Measurements from ENCODE around the gene PSPC1.

PSPC1 gene

DNA sequence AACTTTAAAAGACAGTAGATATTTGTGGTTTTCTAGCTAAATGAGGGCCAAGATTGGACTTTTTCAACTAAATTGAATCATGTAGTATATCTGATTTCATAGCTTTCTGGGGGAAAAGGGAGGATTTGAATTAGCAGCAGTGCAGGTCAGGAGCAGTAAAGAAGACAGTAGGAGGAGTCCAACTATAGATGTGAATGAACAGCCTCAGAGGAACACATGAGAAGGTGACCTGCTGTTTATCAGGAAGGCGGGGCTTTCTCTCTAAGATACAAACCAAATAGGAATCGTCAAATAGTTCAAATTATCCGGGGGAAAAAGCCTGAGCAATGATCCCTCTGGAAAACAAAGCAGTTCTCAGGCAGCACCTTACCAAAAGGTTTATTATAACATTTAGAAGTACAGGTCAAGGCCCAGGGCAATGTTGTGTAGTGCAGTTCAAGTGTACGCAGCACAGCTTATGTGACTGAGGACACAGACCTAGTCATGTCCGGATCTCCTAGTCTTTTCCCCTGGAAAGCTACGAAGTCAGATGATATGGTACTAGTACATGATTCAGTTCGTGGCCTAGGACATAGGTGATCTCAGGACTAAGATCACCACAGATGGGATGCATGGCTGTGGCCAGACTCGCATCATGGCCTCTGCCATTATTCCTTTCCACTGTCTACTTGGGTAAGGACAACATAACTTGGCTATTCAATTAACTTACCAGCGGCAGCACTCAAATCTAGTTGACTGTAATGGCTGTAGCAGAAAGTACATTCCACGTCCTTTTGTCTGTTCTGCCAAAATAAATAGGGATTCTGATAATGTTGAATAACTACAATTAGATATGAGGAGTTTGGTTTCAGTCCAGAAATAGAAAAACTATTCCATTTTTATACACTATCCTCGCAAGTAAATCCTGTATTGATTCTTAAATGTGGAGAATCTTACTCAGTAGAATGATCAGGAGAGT is 109.0 kb downstream of the PSPC1 start:
- DNase-seq (ENCODE audit: low read depth), result no peak

DNA sequence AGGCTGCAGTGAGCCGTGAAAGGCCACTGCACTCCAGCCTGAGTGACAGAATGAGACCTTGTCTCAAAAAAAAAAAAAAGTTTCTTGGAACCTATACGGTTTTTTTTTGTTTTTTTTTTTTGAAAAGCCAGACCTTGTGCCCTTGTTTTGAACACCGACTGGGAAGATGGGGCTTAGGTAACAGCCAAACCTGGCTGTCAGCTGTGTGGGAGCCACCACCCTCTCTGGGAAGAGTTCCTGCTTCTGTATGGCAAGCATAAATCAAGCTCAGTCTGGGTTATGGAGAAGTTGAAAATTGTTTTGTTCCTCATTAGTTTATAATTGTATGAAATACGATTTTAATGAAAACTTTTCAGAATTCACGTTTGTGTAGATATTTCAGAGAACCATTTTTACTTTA is 109.8 kb downstream of the PSPC1 start:
- no peak for DNase-seq (ENCODE audit: low read depth)

DNA sequence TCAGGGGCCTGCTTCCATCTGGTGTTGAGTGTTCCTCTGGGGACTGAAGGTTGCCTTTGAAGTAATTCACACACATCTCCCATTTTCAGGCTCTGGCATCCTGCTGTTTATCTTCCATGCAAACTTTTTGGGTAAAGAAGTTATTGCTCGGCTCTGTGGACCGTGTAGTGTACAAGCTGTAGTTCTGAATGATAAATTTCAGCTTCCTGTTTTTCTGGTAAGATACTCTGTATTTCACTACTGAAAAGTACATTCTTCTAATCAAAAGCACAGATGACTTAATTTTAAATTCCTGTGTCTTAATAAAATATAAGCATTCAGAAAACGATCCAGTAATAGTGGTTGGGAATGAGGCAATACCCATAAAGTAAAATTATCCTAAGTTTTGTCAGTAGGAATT is 112.6 kb downstream of the PSPC1 start:
- no peak for DNase-seq (ENCODE audit: low read depth)

DNA sequence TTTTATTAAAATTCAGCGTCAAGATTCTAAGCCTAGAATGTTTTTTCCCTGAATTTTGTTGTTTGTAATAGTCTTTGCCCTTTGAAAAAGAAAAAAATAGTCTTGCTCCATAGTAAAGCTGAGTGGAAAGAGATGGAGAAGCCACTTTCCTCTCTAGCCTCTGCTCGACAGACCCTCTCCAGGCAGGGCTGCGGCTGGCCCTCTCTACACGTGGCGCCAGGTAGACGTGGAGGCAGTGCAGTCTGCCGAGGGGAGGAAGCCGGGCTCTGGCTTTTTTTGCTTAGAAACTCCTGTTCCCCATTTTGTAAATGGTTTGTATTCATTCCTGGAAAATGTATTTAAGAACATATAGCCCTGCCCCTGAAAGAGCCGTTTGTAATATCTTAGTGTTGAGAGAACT is 114.0 kb downstream of the PSPC1 start:
- DNase-seq (ENCODE audit: low read depth), result no peak

DNA sequence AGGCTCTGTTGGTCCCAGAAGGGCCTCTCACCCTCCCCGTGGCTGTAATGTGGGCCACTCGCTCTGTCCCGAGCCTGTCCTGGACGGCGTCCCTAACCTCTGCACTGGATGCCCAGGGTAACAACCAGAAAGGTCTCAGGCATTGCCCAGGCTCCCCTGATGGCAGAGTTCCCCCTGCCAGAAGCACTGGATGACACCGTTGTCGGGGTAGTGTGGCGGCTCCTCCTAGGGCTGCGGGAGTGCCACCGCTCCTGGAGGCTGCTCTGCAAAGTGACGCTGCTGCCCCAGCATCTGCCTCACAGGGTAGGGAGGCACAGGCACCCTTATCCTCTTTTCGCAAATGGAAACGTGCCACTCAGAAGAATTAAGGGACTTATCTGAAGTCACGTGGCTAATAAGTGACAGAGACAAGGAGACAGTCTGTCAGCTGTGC is 117.3 kb downstream of the PSPC1 start:
- no peak for DNase-seq (ENCODE audit: low read depth)

DNA sequence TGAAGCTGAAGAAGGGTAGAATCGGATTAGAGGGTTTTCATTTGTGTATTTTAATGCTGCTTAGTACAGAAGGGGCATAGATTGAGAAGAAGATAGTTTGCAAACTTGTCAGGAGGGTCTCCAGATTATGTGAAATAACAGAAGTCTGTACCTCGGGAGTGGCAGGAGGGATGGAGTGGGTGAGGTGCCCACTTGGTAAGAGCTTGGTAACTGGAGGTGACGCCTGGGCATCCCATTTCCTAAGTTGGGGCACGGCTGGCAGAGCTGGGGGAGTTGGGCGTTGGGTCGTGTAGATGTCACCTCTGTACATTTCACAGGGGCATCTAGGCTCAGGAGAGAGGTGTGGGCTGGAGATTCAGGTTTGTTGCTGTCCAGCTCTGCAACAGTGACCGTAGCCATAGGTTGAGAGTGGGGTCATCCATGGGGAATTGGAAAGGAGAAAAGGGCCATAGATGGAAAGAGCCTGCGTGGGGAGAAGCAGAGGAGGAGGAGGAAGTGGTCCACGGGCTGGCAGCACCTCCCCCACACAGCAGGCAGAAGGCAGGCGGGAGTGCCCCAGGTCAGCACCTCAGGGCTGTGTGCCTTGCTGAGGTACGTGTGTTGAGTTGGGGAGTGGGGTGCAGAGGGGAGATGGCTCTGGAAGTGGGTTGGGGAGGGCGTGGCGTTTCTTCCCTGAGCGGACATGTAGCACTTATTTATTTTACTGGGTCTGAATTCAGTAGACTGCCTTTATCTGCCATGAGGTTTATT is 118.1 kb downstream of the PSPC1 start:
- DNase-seq (ENCODE audit: low read depth), result no peak

DNA sequence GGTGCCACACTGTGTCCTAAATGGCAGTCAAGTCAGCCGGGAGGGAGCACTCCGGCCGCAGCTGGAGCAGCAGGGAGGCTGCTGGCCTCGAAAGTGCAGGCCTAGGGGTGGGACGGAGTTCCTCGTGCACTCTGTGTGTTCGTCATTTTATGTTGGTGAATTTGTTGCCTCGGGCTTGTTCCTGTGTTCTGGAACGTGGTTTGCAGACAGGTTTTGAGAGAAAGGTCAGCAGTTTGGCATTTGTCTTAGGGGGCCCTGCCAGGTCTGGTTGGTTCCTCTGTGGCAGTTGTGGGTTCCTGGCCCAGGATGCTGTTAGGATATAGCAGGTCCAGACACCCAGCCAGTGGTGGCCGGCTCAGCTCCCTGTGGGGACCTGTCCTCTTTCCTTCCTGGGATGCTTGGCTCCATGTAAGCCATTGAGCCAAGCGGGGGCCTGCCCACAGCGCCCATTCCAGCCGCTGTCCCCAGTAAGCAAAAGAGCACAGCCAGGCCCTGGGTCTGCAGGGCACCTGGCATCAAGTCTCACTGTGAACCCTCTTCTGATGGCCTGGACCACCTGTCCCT is 119.2 kb downstream of the PSPC1 start:
- DNase-seq (ENCODE audit: low read depth), result no peak

DNA sequence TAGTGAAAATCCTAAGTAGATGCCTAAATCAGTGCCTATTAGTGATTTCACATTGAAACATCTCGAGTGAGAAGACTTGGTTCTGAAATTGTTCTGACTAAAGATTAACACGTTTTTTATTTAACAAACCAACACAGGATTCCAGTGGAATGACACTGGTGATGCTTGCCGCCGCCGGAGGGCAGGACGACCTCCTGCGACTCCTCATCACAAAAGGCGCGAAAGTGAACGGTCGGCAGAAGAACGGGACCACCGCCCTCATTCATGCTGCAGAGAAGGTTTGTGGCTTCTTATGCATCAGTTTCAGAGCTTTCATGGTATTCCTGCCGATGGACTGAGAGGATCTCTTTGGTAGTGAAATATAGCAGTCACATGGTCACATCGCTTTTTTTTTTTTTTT is 121.2 kb downstream of the PSPC1 start:
- no peak for DNase-seq (ENCODE audit: low read depth)

DNA sequence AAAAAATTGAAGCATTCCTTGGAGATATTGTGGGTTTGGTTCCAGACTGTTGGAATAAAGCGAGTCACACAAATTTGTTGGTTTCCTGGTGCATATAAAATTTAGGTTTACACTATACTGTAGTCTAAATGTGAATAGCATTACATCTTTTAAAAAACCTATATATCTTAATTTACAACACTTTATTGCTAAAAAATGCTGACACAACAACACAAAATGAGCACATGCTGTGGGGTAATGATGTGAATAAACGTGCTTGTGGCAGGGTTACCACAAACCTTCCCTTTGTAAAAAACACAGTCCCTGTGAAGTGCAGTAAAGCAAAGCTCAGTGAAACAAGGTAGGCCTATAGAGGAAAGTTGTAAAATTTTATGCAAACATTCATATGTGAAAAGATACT is 121.6 kb downstream of the PSPC1 start:
- no peak for DNase-seq (ENCODE audit: low read depth)

DNA sequence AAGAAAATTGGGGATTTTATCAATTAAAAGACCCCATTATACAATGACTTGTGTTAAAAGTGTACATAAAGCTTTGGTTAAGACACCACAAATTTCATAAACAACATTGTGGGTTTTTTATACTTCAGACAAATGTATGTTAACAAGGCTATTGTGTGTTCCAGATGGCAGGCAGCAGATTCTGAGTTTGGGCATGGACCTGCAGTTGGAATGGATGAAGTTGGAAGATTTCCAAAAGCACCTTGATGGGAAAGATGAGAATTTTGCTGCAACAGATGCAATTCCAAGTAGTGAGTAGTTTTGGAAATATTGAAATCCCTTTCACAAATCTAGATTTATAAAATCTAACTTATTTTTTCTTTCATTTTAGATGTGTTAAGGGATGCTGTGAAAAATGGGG is 123.9 kb downstream of the PSPC1 start:
- DNase-seq (ENCODE audit: low read depth), result no peak

DNA sequence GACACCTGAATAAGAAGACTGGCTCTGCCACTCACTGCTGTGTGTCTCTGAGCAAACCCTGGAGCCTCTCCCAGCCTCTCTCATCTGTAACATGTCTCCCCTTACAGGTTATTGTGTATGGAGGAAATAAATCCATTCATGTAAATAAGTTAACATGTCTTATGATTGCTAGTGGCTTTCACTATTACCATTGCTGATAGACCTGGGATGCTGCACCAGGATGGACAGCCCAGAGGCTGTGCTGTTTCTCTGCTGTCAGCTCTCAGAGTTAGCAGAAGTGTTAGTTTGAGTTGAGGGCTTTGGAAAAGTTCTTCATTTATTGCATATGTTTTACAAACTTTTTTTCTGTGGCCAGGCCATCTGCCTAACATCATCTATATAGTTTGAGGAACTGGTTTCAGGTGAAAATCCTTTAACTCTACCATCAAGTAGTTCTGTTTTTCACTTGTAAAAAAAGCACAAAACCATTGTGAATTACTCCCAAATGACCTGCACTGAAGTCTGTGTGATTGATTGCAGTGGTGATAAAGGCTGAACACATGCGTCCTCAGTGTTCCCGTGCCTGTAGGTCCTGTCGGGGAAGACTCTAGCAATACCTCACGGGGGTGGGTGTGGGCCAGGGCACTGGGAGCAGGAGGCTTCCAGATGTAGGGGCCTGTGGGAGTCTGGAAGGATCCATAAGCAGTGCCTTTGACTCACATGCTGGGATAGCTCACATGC is 124.7 kb downstream of the PSPC1 start:
- DNase-seq (ENCODE audit: low read depth), result no peak
